Esophagus (tissue), 2 donors: ENCODE data around the gene MRGPRF. TPM values are rescaled to one million over a fixed set of nuclear protein-coding genes. Genes with fewer than 3 reads are reported as not detected.

Source experiments
- H3K27ac ChIP-seq, 2 donors: one replicate each; pipeline ENCODE4 v1.5.1; 2013; ENCODE audit warnings: low read depth in 2 of 2, mild to moderate bottlenecking in 2 of 2, inconsistent platforms in 1 of 2, low read length in 1 of 2, moderate library complexity in 1 of 2
- H3K27me3 ChIP-seq, 2 donors: one replicate each; pipeline ENCODE4 v1.6.1; 2013; ENCODE audit warnings: low read length in 2 of 2, control low read depth in 1 of 2, mild to moderate bottlenecking in 1 of 2; ENCODE audit not compliant: insufficient read depth in 2 of 2, control insufficient read depth in 1 of 2
- H3K36me3 ChIP-seq, 2 donors: one replicate each; pipeline ENCODE4 v1.6.1; 2013; ENCODE audit warnings: low read length in 1 of 2; ENCODE audit not compliant: control insufficient read depth in 2 of 2, insufficient read depth in 2 of 2
- H3K4me1 ChIP-seq, 2 donors: one replicate each; pipeline ENCODE4 v1.6.1; 2013; ENCODE audit warnings: low read length in 1 of 2; ENCODE audit not compliant: control insufficient read depth in 2 of 2, insufficient read depth in 2 of 2
- H3K4me3 ChIP-seq, 2 donors: one replicate each; pipeline ENCODE4 v1.5.1; 2013; ENCODE audit warnings: low read length in 2 of 2, mild to moderate bottlenecking in 2 of 2, low read depth in 1 of 2, moderate library complexity in 1 of 2
- H3K9me3 ChIP-seq, 2 donors: one replicate each; pipeline ENCODE4 v1.6.1; 2013; ENCODE audit warnings: mild to moderate bottlenecking in 2 of 2, low read depth in 1 of 2, low read length in 1 of 2, moderate library complexity in 1 of 2; ENCODE audit not compliant: control insufficient read depth in 2 of 2, insufficient read depth in 1 of 2
- WGBS, 2 donors: extraction: QIAGEN DNeasy Blood & Tissue Kit; methylation state at CpG; one replicate each; pipeline ENCODE4 v1.1.7; 2013; 5-methylcytosine and 5-hydroxymethylcytosine counted together
- polyA plus RNA-seq, 2 donors: library from polyadenylated mRNA; stranded (reverse); fragments of 200-250 nt; gene quantifications; one replicate each; pipeline ENCODE4 v1.2.3, GENCODE V29; 2013
- donor health status: healthy with polysubstance abuse.
- donor health status: Bipolar disorder and iron deficiency.

Gene MRGPRF
- polyA plus RNA-seq, 2 donors = 5.3 to 14.7 TPM

DNA sequence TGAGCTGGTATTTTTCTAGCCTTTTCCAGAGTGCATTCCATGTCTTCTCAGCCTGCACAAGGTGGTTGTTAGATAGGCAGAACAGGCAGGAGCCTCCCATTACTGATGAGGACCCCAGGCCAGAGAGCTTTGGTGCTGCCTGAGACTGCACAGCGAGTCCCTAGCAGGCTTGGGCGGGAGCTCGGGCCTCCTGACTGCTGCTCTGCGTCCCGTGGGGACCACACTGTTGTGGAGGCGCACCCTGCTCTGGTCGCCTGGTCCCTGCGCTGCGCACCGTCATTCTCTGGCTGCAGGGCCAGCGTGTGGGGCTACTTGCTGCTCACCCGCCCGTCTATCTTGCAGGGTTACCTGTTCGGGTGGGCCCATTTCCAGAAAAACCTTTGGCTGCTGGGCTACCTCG is 44.2 kb upstream of the MRGPRF start:
- Histone ChIP-seq H3K27me3 (no peaks in the 10 kb centered on the region), H3K4me3 (no peak overlapping the region), H3K9me3 (no peaks in the 10 kb centered on the region), H3K4me1 (peaks cover 7 to 14% of the 10 kb centered on the region in 2 donors), H3K36me3 (peaks cover 0 to 59% of the 10 kb centered on the region in 2 donors), H3K27ac (no peak overlapping the region)
- 96 to 97% methylated on average over 15 of the region's 15 CpGs for whole genome bisulfite sequencing, 2 donors

DNA sequence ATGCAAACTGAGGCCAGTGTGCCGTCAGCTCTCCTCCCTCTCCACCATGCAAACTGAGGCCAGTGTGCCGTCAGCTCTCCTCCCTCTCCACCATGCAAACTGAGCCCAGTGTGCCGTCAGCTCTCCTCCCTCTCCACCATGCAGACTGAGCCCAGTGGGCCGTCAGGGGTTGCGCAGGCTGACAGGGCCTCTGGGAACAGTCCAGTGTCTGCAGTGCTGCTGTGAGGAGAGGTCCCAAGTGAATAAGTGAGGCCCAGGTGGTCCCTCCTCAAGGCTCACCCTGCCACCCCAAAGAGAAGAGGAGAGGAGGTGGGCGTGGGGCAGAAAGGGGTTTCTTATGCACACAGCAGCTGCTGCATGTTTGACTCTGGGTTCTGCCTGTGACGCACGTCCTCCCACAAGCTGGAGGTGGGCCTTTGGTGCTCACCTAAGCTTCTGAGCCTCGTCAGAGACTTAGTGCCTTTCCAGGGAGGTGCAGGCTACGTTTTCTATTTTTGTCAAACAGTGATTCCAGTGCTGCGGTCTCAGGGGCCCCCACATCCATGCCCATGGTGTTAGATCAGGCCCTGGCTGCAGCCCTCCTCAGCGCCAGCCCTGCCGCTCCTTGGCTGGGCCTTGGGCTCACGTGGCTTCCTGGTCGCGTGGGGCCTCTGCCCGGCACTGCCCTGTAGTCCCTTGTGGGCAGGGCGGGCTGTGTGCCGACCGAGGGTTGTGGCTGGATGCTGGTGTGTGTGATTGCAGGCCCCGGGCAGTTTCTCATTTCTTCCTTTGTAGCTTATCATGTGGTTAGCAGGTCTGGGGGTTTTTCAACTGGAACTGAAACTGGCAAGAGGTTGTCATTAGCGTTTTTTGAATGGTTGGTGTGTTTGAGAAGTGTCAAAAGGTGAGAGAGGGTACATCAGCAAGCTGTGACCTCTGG is 42.8 kb upstream of the MRGPRF start:
- Histone ChIP-seq H3K27me3 (no peaks in the 10 kb centered on the region), H3K4me1 (peaks cover 7 to 18% of the 10 kb centered on the region in 2 donors), H3K4me3 (peak overlapping the region in 1 of 2 donors; percentile 7), H3K9me3 (no peaks in the 10 kb centered on the region), H3K36me3 (peaks cover 0 to 50% of the 10 kb centered on the region in 2 donors), H3K27ac (peak overlapping the region in 1 of 2 donors; percentile 26)
- WGBS, 2 donors = 67 to 72% methylated on average over 22 of the region's 22 CpGs

DNA sequence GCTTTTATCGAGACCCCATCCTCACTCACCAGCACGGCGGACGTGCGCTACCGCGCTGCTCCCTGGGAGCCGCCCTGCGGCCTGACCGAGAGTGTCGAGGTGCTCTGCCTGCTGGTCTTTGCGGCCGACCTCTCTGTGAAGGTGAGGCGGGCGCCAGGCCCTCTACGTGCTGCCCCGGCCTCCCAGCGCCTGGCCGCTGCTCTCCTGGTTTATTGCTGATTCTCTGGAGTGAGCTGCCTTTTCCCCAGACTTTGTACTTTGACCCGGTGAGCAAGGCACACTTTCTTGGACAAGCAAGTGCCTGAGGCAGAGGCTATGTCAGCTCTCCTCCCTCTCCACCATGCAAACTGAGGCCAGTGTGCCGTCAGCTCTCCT is 42.2 kb upstream of the MRGPRF start:
- peaks cover 7 to 19% of the 10 kb centered on the region in 2 donors for H3K4me1 ChIP-seq
- no peaks in the 10 kb centered on the region for H3K9me3 ChIP-seq
- no peak overlapping the region for H3K27ac ChIP-seq
- no peaks in the 10 kb centered on the region for H3K27me3 ChIP-seq
- peaks cover 0 to 46% of the 10 kb centered on the region in 2 donors for H3K36me3 ChIP-seq
- H3K4me3 ChIP-seq = no peak overlapping the region
- 77 to 93% methylated on average over 21 of the region's 21 CpGs for WGBS, 2 donors

DNA sequence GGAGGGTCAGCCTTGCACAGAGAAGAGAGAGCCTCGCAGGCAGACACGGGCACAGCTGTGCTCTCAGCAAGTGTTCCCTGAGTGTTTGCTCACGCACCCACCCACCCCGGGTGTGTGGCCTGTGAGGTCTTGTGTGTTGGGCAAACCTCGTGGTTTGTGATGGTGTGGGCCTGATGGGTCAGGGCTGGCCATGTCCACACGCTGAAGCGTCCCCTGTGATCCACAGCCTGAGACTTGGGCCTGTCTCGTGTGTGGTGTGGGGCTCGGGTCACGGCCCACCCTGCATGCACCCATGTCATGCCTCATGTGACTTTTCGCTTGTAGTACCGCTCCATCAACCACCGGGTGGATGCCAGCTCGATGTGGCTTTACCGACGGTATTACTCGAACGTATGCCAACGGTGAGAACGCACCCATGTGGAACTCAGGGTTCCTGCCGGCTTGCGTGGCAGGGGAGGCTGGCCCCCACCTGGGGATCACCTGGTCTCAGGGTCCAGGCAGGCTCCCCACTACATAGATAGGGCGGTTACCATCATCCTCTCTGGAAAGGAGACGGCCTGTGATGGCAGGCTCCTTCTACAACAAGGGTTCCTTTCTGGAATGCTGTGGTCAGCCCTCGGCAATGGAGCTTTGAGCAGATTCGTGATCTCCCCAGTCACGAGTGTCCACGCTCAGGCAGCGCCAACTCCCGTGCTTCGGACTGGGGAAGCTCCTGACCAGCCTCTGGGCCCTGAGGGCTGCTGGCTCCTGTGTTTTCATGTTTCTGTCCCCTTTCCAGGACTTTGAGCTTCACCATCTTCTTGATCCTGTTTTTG is 41.6 kb upstream of the MRGPRF start:
- H3K9me3 ChIP-seq = no peaks in the 10 kb centered on the region
- H3K4me3 ChIP-seq = no peak overlapping the region
- peaks cover 0 to 42% of the 10 kb centered on the region in 2 donors for H3K36me3 ChIP-seq
- no peaks in the 10 kb centered on the region for H3K27me3 ChIP-seq
- no peak overlapping the region for H3K27ac ChIP-seq
- 90 to 92% methylated on average over 31 of the region's 31 CpGs for WGBS, 2 donors
- peaks cover 7 to 22% of the 10 kb centered on the region in 2 donors for H3K4me1 ChIP-seq

DNA sequence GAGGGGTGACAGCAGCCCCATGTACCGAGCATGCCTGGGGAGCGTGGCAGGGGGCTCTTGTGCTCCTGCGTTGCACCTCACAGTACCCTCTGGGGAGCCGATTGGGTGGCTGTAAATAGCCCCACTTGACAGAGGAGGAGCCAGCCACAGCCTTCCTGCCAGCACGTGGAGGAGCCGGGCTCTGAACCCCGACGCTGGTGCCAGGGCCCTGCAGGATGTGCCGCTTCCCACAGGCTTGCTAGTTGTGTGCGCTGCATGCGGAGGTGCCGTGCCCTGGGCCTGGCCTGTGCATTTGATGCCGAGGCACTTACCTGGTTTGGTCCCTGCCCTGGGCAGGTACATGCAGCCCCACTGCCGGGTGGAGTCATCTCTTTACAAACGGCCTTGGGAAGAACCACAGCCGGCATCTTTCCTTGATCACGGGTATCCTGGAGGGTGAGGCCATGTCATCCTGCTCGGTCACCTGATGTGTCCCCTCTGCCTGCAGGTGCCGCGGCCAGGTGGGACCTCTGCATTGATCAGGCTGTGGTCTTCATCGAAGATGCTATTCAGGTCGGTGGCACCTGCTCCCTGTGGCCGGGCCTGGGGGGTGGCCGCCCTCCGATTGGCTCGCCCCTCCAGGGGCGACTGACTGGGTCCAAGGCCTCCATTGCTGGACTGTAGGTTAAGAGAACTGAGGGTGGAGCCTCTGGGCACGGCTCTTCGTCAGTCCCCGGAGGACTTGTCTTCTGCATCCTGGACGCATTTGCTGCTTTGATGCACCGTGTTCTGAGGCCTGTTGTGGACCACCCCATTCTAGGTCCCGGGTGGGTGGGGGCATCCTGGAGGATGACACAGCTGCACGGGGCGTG is 40.7 kb upstream of the MRGPRF start:
- 80 to 86% methylated on average over 35 of the region's 35 CpGs for WGBS, 2 donors
- H3K36me3 ChIP-seq = peaks cover 0 to 38% of the 10 kb centered on the region in 2 donors
- no peaks in the 10 kb centered on the region for H3K9me3 ChIP-seq
- no peak overlapping the region for H3K4me3 ChIP-seq
- H3K4me1 ChIP-seq = peaks cover 7 to 22% of the 10 kb centered on the region in 2 donors
- no peaks in the 10 kb centered on the region for H3K27me3 ChIP-seq
- no peak overlapping the region for H3K27ac ChIP-seq

DNA sequence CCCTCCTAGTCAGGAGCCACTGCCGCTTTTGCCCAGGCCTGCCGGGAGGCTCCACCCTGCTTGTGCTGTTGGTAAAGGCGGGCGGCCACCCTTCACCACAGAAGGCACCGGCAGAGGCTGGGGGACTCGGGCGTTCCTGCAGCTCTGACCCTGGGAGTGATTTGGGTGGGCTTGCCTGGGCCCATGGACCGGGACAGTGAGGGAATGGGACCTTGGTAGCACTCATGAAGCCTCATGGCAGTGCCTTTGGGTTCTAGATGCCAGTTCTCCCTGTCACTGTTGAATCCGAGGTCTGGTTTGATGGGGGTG is 40.1 kb upstream of the MRGPRF start:
- Histone ChIP-seq H3K27ac (peak overlapping the region; percentile 22 to 32), H3K4me3 (no peak overlapping the region), H3K27me3 (no peaks in the 10 kb centered on the region), H3K36me3 (peaks cover 0 to 34% of the 10 kb centered on the region in 2 donors), H3K4me1 (peaks cover 7 to 22% of the 10 kb centered on the region in 2 donors), H3K9me3 (no peaks in the 10 kb centered on the region)
- WGBS, 2 donors = 52 to 53% methylated on average over 9 of the region's 9 CpGs

DNA sequence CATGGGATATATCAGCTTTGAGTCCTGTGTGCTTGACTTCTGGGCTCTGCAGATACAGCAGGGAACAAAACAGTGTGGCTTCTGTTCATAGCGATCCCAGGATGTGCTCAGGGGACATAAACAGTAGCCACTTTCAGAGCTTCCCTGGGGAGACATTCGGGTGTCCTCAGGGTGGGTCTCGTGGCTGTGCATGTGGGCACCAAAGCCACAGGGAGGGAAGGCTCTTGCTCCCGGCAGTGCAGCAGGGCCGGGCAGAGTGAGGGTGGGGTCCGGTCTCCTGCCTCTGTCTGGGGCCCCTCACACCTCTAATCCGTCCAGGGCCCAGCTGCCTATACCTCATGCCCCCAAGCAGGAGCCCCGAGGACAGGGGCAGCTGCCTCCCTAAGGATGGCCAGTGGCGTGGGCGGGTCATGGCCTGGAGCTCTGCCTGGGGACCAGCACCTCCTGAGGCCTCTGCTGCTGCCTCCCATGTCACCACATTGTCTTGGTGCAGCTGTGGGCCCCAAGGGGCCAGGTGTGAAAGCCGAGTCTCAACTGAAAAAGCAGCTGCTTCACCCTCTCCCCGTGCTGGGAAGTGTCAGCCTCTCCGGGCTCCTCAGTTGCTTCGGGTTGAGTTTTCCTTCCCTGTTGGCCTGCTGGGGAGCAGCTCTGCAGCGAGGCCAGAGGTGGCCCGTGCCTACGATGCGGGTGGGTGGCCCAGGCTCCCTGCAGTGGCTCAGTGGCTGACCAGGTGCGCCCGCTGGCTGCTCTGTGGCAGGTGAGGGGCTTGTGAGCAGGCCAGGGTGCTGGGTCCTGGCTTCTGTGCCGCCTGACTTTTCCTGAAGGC is 39.5 kb upstream of the MRGPRF start:
- Histone ChIP-seq H3K4me3 (no peak overlapping the region), H3K9me3 (no peaks in the 10 kb centered on the region), H3K4me1 (peaks cover 7 to 22% of the 10 kb centered on the region in 2 donors), H3K27ac (peak overlapping the region; percentile 32 to 74), H3K36me3 (peaks cover 0 to 31% of the 10 kb centered on the region in 2 donors), H3K27me3 (no peaks in the 10 kb centered on the region)
- 51 to 71% methylated on average over 20 to 21 of the region's 21 CpGs for WGBS, 2 donors

DNA sequence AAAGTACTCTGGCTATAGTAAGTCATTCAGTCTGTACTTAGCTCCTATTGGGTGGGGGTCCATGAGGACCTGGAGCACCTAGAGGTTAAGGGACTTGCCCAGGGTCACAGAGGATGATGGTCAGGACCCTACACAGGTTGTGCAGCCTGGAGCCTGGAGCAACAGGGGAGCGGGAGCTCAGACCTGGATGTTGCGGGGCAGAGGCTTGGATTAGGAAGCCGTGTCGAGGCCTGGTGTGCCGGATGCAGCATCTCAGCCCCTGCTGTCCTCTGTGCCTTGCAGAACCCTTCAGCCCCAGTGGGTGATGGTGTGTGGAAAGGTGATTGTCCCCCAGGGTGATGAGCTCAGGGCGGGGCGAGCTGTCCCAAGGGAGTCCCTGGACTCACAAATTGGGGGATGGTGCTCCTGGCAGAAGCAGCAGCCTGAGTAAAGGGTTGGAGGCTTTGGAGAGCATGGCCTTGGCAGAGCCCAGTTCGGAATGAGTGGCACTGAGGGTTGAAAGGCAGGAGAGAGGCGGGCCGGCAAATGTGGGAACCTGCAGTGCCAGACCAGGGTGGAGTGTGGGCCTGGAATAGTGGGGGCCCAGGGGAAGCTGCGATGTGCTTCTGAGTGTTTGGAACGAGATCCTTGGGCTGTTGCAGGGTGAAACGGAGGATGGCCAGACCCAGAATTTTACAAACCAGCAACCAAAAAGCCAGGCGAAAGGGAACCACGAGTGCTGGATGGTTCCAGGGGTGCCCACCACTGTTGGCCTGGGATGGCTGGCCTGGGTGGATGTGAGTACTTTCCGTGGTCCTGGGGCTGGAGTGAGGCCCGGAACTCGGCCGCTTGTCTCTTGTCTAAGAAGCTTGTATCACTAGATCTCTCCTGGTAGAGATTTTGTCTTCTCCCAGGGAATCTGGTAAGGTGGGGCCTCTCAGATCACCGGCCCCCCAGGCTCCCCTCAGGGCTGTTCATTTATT is 38.6 kb upstream of the MRGPRF start:
- H3K27ac ChIP-seq = peak overlapping the region in 1 of 2 donors; percentile 74
- H3K27me3 ChIP-seq = no peaks in the 10 kb centered on the region
- peaks cover 7 to 22% of the 10 kb centered on the region in 2 donors for H3K4me1 ChIP-seq
- peaks cover 0 to 24% of the 10 kb centered on the region in 2 donors for H3K36me3 ChIP-seq
- no peak overlapping the region for H3K4me3 ChIP-seq
- no peaks in the 10 kb centered on the region for H3K9me3 ChIP-seq
- 76 to 81% methylated on average over 20 of the region's 20 CpGs for WGBS, 2 donors
